K562 (cell line): ENCODE results near the gene OVOL2.

ENCODE experiments used
- ESRRA ChIP-seq: fragments of 450-650 bp; IDR thresholded peaks from 2 replicates; pipeline ENCODE4 v1.6.1; 2014; ENCODE audit warnings: low read depth, mild to moderate bottlenecking, moderate library complexity, borderline replicate concordance
- POLR2AphosphoS5 ChIP-seq: IDR thresholded peaks from 2 replicates; pipeline ENCODE4 v1.6.1; 2011; ENCODE audit warnings: mild to moderate bottlenecking, low read depth, low read length, moderate library complexity; ENCODE audit not compliant: control insufficient read depth, insufficient read depth
- PRDM10 ChIP-seq: fragments of 450-650 bp; IDR thresholded peaks from 2 replicates; pipeline ENCODE4 v1.6.1; 2018; ENCODE audit not compliant: partially characterized antibody
- VEZF1 ChIP-seq: fragments of 200-800 bp; sonication (Bioruptor generic); IDR thresholded peaks from 2 replicates; pipeline ENCODE4 v1.6.1; 2017; ENCODE audit warnings: missing genetic modification characterization, missing compliant biosample characterization
- ZBTB8A ChIP-seq: fragments of 450-650 bp; IDR thresholded peaks from 2 replicates; pipeline ENCODE4 v1.6.1; 2018; ENCODE audit warnings: mild to moderate bottlenecking, moderate library complexity; ENCODE audit not compliant: partially characterized antibody
- TF ChIP-seq, protein P1 (sequence below), 3 experiments: IDR thresholded peaks in 2 of 3; conservative IDR thresholded peaks in 1 of 3; 2 replicates each; pipeline ENCODE4 v1.5.1; 2011 to 2012; ENCODE audit warnings: low read length in 3 of 3, mild to moderate bottlenecking in 3 of 3, control low read depth in 2 of 3, improper control_type of control experiment in 1 of 3, inconsistent platforms in 1 of 3, low read depth in 1 of 3, mixed read lengths in 1 of 3, moderate library complexity in 1 of 3; ENCODE audit not compliant: insufficient read depth in 2 of 3

DNA sequence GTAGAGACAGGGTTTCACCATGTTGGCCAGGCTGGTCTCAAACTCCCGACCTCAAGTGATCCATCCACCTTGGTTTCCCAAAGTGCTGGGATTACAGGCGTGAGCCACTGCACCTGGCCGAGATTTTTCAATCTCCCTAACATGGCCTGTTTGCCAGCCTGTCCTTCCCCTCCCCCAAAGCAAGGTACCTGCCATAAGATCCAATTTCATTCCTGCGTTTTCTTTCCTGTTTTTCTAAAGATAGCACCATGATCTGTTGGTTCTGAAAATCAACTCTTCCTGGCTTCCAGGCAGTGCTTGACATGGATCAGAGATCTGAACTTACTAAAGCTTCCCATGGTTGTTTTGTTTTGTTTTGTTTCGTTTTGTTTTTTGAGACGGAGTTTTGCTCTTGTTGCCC lies 81.4 kb downstream of the OVOL2 start:
- TF ChIP-seq ZBTB8A, result no peak
- no peak for TF ChIP-seq PRDM10
- TF ChIP-seq POLR2AphosphoS5, result no peak
- TF ChIP-seq VEZF1, result no peak
- TF ChIP-seq, protein P1, sequence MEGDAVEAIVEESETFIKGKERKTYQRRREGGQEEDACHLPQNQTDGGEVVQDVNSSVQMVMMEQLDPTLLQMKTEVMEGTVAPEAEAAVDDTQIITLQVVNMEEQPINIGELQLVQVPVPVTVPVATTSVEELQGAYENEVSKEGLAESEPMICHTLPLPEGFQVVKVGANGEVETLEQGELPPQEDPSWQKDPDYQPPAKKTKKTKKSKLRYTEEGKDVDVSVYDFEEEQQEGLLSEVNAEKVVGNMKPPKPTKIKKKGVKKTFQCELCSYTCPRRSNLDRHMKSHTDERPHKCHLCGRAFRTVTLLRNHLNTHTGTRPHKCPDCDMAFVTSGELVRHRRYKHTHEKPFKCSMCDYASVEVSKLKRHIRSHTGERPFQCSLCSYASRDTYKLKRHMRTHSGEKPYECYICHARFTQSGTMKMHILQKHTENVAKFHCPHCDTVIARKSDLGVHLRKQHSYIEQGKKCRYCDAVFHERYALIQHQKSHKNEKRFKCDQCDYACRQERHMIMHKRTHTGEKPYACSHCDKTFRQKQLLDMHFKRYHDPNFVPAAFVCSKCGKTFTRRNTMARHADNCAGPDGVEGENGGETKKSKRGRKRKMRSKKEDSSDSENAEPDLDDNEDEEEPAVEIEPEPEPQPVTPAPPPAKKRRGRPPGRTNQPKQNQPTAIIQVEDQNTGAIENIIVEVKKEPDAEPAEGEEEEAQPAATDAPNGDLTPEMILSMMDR (IDR thresholded peaks at IDR 0.05 in 2 of 3, conservative IDR thresholded peaks at IDR 0.05 in 1 of 3; ENCODE audit: insufficient read depth in 2 of 3, low read depth in 1 of 3, low read length in 3 of 3), result no peak
- no peak for TF ChIP-seq ESRRA
